NCI-H2196 (cell line): ENCODE data around the gene FAM3B.

Experiments used
- DNase-seq: peaks from one replicate; lab custom pipeline; 2025; ENCODE audit not compliant: unreplicated experiment; lab: John Stamatoyannopoulos, UW

The FAM3B gene

GRCh38 chr21:41367945-41368734, 51.5 kb downstream of the FAM3B start:
- no peak for DNase-seq

- DNase-seq, result no peak
These were observed 52.1 kb downstream of the FAM3B start for GRCh38 chr21:41368735-41369104.

- no peak for DNase-seq
These were observed 52.7 kb downstream of the FAM3B start for GRCh38 chr21:41369105-41369919.

GRCh38 chr21:41369920-41370839, 53.6 kb downstream of the FAM3B start:
- no peak for DNase-seq

GRCh38 chr21:41370840-41371684, 54.5 kb downstream of the FAM3B start:
- no peak for DNase-seq

GRCh38 chr21:41371685-41372030, 55.1 kb downstream of the FAM3B start:
- DNase-seq, result no peak

DNA sequence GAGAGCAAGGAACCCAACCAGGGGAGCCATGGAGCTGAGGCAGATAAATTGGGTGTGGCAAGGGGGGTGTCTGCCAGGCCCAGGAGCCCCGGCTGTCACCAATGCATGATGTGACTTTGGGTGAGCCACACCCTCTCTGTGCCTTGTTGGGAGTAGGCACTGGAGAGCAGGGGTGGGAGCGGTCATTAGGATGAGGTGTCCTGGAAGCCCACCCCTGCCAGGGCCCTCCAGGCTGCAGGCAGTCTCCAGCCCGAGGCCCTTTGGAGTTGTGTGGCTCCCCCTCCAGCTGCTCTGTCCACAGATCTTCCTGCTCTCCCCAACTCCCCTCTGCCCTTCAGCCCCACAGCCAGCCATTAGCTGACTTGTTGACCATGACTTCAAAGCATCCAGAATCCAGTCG, 56.7 kb downstream of the FAM3B start:
- DNase-seq, result no peak

- DNase-seq, result no peak
These were observed 57.2 kb downstream of the FAM3B start for GRCh38 chr21:41373763-41374162.

- no peak for DNase-seq
These were observed 57.6 kb downstream of the FAM3B start for GRCh38 chr21:41374177-41374712.

DNA sequence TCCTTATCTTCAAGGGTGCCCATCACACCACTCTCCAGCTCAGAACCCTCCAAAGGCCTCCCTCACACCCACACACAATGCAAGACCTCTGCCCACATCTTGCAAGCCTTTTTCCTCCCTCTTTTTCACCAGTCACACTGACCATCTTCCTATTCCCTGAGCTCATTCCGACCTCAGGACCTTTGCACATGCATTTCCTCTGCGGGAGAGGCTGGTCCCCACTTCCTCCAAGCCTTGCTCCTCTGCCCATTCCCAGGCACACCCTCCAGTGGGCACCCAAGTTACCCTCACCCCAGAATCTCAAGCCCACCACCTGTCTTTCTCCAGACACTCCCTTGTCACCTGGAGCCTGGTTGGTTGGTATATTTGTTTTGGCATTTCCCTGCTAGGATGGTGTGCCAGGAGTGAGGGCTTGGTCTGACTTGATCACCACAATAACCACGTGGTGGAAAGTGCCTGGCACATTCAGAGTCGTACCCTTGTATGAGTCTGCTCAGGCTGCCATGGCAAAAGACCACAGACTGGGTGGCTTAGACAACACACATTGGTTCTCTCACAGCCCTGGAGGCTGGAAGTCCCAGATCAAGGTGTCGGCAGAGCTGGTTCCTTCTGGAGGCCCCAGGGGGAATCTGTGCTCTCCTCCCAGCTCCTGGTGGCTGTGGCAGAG, 58.4 kb downstream of the FAM3B start:
- no peak for DNase-seq

- DNase-seq, result no peak
These were observed 59.3 kb downstream of the FAM3B start for GRCh38 chr21:41375875-41376274.

GRCh38 chr21:41377715-41378114, 61.1 kb downstream of the FAM3B start:
- DNase-seq, result no peak

DNA sequence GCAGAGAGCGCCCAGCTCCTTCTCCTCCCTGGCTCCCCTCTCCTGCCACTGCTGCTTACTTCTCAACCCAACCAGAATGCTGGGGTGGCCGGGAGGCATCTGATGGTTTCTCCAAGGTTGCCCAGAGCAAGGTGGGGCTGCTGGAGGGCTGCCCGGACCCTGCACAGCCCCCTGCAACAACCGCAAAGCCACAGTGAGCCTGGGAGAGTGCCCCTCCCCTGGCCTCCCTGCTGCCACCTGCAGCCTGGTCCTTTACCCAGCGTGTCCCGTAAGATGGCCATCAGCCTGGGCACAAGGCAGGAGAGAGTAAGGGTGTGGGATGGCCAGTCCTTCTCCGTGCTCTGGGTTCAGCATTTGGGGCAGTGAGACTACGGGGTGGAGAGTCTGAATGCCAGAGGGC, 62.2 kb downstream of the FAM3B start:
- no peak for DNase-seq

GRCh38 chr21:41379901-41380300, 63.3 kb downstream of the FAM3B start:
- no peak for DNase-seq

DNA sequence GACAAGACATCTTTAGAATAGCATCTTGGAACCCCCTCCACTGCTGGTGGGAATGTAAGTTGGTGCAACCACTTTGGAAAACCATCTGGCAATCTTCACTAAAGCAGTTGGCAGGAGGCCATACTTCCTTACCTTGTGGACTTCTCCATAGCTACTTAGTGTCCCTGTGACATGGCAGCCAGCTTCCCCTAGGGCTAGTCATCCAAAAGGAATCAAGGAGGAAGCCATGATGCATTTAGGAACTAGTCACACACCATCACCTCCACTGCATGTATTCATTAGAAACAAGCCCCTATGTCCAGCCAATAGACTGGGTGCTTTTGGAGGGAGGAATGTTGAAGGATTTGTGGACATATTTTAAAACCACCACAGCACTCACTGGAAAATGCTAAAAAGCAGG, 65.1 kb downstream of the FAM3B start:
- DNase-seq, result no peak

- DNase-seq, result no peak
These were observed 70.6 kb downstream of the FAM3B start for GRCh38 chr21:41387042-41387819.

DNA sequence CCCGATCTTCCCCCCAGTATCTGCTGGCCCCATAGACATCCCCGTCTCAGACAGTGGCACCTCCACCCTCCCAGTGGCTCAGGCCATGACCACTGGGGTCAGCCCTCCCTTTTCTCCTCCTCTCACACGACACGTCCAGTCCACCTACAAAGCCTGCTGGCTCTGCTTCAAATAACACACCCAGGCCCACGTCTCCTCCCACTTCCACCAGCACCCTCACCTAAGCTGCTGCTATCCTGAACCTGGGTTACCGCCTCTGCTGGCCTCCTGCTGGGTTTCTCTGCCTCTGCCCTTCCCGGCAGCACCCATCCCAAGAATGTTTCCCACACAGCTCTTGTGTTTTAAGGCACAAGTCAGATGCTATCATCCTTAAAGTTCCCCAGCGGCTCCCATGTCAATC, 71.2 kb downstream of the FAM3B start:
- no peak for DNase-seq

GRCh38 chr21:41388259-41388658, 71.7 kb downstream of the FAM3B start:
- DNase-seq, result no peak

- DNase-seq, result no peak
These were observed 73.5 kb downstream of the FAM3B start for GRCh38 chr21:41390043-41390639.
